Activated naive CD4-positive, alpha-beta T cell treated with anti-CD3 and anti-CD28 coated beads, Interleukin-2, amount 10 ng/mL, durations not matched to agents 7 days and 5 days (primary cell): ENCODE data around the gene KDM5B.
"Not testable (repeated sequence)": the region's sequence is repeated elsewhere in the genome, so short reads cannot be mapped to it uniquely, and the experiment has no call there.

Experiments
- CTCF ChIA-PET: fragments of 350-600 bp; sonication (Branson Sonifier 250); formaldehyde crosslinking; loops from one replicate; lab custom pipeline; 2021; ENCODE audit warnings: antibody characterized with exemption; lab: Charles Lee
- DNase-seq: peaks from one replicate; pipeline ENCODE4 v3.0.0-alpha.2; 2020
- H3K27ac Mint-ChIP-seq: one replicate; pipeline ENCODE4 v1.8.0; 2021; ENCODE audit warnings: mild to moderate bottlenecking, moderate library complexity, mixed read lengths
- H3K27me3 Mint-ChIP-seq: one replicate; pipeline ENCODE4 v1.8.0; 2021; ENCODE audit warnings: mild to moderate bottlenecking, mixed read lengths
- H3K36me3 Mint-ChIP-seq: one replicate; pipeline ENCODE4 v1.8.0; 2021; ENCODE audit warnings: mixed read lengths
- H3K4me1 Mint-ChIP-seq: one replicate; pipeline ENCODE4 v1.8.0; 2021; ENCODE audit warnings: mixed read lengths
- H3K4me3 Mint-ChIP-seq: one replicate; pipeline ENCODE4 v1.8.0; 2021; ENCODE audit warnings: mild to moderate bottlenecking, moderate library complexity, mixed read lengths
- H3K9me3 Mint-ChIP-seq: one replicate; pipeline ENCODE4 v1.8.0; 2021; ENCODE audit warnings: mixed read lengths

KDM5B gene

GRCh38 chr1:202809597-202810159 lies 1.5 kb upstream of the KDM5B start:
- H3K4me3 Mint-ChIP-seq: peak overlapping the region; percentile 80

GRCh38 chr1:202807451-202807925 lies 733 bp downstream of the KDM5B start:
- DNase-seq: no peak
- CTCF ChIA-PET: no interaction called here
- peak overlapping the region; percentile 72 for H3K4me3 Mint-ChIP-seq
- no peaks in the 10 kb centered on the region for H3K9me3 Mint-ChIP-seq
- peaks cover 2% of the 10 kb centered on the region for H3K36me3 Mint-ChIP-seq
- H3K27me3 Mint-ChIP-seq: peaks cover 25% of the 10 kb centered on the region
- H3K4me1 Mint-ChIP-seq: peaks cover 68% of the 10 kb centered on the region
- peak overlapping the region; percentile 77 for H3K27ac Mint-ChIP-seq

More at GRCh38 chr1:202809597-202810159, 1.5 kb upstream of the KDM5B start:
- no peaks in the 10 kb centered on the region for H3K36me3 Mint-ChIP-seq
- DNase-seq: no peak
- CTCF ChIA-PET: interaction anchor here (0.8 kb wide), 1 partner anchor 158 kb away, joined by 3 read pairs; no protein-coding TSS in a partner anchor
- H3K27ac Mint-ChIP-seq: no peak overlapping the region
- H3K27me3 Mint-ChIP-seq: peaks cover 41% of the 10 kb centered on the region
- no peaks in the 10 kb centered on the region for H3K9me3 Mint-ChIP-seq
- peaks cover 51% of the 10 kb centered on the region for H3K4me1 Mint-ChIP-seq

GRCh38 chr1:202806845-202807450 lies 1.3 kb downstream of the KDM5B start:
- DNase-seq: peak; percentile 55
- Mint-ChIP-seq H3K4me3 (peak overlapping the region; percentile 72), H3K27ac (peak overlapping the region; percentile 88), H3K4me1 (peaks cover 65% of the 10 kb centered on the region), H3K27me3 (peaks cover 19% of the 10 kb centered on the region), H3K36me3 (peaks cover 2% of the 10 kb centered on the region), H3K9me3 (no peaks in the 10 kb centered on the region)
- CTCF ChIA-PET: no interaction called here

GRCh38 chr1:202805886-202806844 lies 2.1 kb downstream of the KDM5B start:
- peak overlapping the region; percentile 72 for H3K4me3 Mint-ChIP-seq
- CTCF ChIA-PET: interaction anchor here (1.1 kb wide), 2 partner anchors 25 to 46 kb away, joined by 3 read pairs; no protein-coding TSS in a partner anchor
- peaks cover 2% of the 10 kb centered on the region for H3K36me3 Mint-ChIP-seq
- no peak for DNase-seq
- H3K9me3 Mint-ChIP-seq: no peaks in the 10 kb centered on the region
- peaks cover 14% of the 10 kb centered on the region for H3K27me3 Mint-ChIP-seq
- peak overlapping the region; percentile 88 for H3K27ac Mint-ChIP-seq
- H3K4me1 Mint-ChIP-seq: peaks cover 61% of the 10 kb centered on the region

- Mint-ChIP-seq H3K36me3 (peaks cover 9% of the 10 kb centered on the region), H3K27ac (no peak overlapping the region), H3K4me1 (peaks cover 50% of the 10 kb centered on the region), H3K27me3 (no peaks in the 10 kb centered on the region), H3K4me3 (no peak overlapping the region), H3K9me3 (no peaks in the 10 kb centered on the region)
- CTCF ChIA-PET: interaction anchor here (0.6 to 1.1 kb wide), 3 partner anchors 29 to 403 kb away, joined by 3 read pairs; partner anchors contain the start of gene RABIF
- no peak for DNase-seq
These were observed 4.1 kb downstream of the KDM5B start for GRCh38 chr1:202804126-202804525.

- CTCF ChIA-PET: interaction anchor here (0.7 to 1.1 kb wide), 3 partner anchors 10 to 33 kb away, joined by 3 read pairs; no protein-coding TSS in a partner anchor
- Mint-ChIP-seq H3K9me3 (no peaks in the 10 kb centered on the region), H3K27me3 (no peaks in the 10 kb centered on the region), H3K27ac (no peak overlapping the region), H3K4me1 (peaks cover 50% of the 10 kb centered on the region), H3K36me3 (peaks cover 9% of the 10 kb centered on the region), H3K4me3 (no peak overlapping the region)
- no peak for DNase-seq
These were observed 5.0 kb downstream of the KDM5B start for GRCh38 chr1:202802998-202803932.

GRCh38 chr1:202802034-202802433 lies 6.2 kb downstream of the KDM5B start:
- H3K4me1 Mint-ChIP-seq: peaks cover 56% of the 10 kb centered on the region
- no peak overlapping the region for H3K4me3 Mint-ChIP-seq
- peaks cover 9% of the 10 kb centered on the region for H3K36me3 Mint-ChIP-seq
- no peak overlapping the region for H3K27ac Mint-ChIP-seq
- no peaks in the 10 kb centered on the region for H3K9me3 Mint-ChIP-seq
- CTCF ChIA-PET: interaction anchor here (1.0 kb wide), 1 partner anchor 9 kb away, joined by 3 read pairs; no protein-coding TSS in a partner anchor
- no peak for DNase-seq
- H3K27me3 Mint-ChIP-seq: no peaks in the 10 kb centered on the region

- CTCF ChIA-PET: no interaction called here
- H3K4me1 Mint-ChIP-seq: peaks cover 51% of the 10 kb centered on the region
These were observed 7.0 kb downstream of the KDM5B start for GRCh38 chr1:202801175-202801574.

GRCh38 chr1:202800742-202801141 lies 7.5 kb downstream of the KDM5B start:
- no peak overlapping the region for H3K4me3 Mint-ChIP-seq
- no peaks in the 10 kb centered on the region for H3K27me3 Mint-ChIP-seq
- peaks cover 47% of the 10 kb centered on the region for H3K4me1 Mint-ChIP-seq

More at GRCh38 chr1:202801175-202801574, 7.0 kb downstream of the KDM5B start:
- H3K36me3 Mint-ChIP-seq: peaks cover 9% of the 10 kb centered on the region
- no peaks in the 10 kb centered on the region for H3K9me3 Mint-ChIP-seq
- no peak overlapping the region for H3K27ac Mint-ChIP-seq
- no peaks in the 10 kb centered on the region for H3K27me3 Mint-ChIP-seq
- DNase-seq: no peak
- H3K4me3 Mint-ChIP-seq: no peak overlapping the region

GRCh38 chr1:202798792-202799331 lies 9.4 kb downstream of the KDM5B start:
- H3K9me3 Mint-ChIP-seq: no peaks in the 10 kb centered on the region
- H3K36me3 Mint-ChIP-seq: peaks cover 9% of the 10 kb centered on the region
- no peaks in the 10 kb centered on the region for H3K27me3 Mint-ChIP-seq
- DNase-seq: no peak
- CTCF ChIA-PET: interaction anchor here (1.2 kb wide), 1 partner anchor 64 kb away, joined by 3 read pairs; no protein-coding TSS in a partner anchor
- H3K4me1 Mint-ChIP-seq: peaks cover 31% of the 10 kb centered on the region
- H3K27ac Mint-ChIP-seq: no peak overlapping the region
- no peak overlapping the region for H3K4me3 Mint-ChIP-seq

More at GRCh38 chr1:202800742-202801141, 7.5 kb downstream of the KDM5B start:
- CTCF ChIA-PET: no interaction called here
- DNase-seq: no peak
- no peaks in the 10 kb centered on the region for H3K9me3 Mint-ChIP-seq
- H3K27ac Mint-ChIP-seq: no peak overlapping the region
- H3K36me3 Mint-ChIP-seq: peaks cover 9% of the 10 kb centered on the region

- Mint-ChIP-seq H3K4me3 (no peak overlapping the region), H3K36me3 (peaks cover 9% of the 10 kb centered on the region), H3K4me1 (peaks cover 27% of the 10 kb centered on the region), H3K9me3 (no peaks in the 10 kb centered on the region), H3K27ac (no peak overlapping the region), H3K27me3 (no peaks in the 10 kb centered on the region)
- no peak for DNase-seq
- CTCF ChIA-PET: interaction anchor here (1.2 kb wide), 1 partner anchor 64 kb away, joined by 3 read pairs; no protein-coding TSS in a partner anchor
These were observed 10.0 kb downstream of the KDM5B start for GRCh38 chr1:202798260-202798659.

- H3K9me3 Mint-ChIP-seq: no peaks in the 10 kb centered on the region
- peaks cover 8% of the 10 kb centered on the region for H3K36me3 Mint-ChIP-seq
- H3K27me3 Mint-ChIP-seq: no peaks in the 10 kb centered on the region
- no peak overlapping the region for H3K4me3 Mint-ChIP-seq
- H3K27ac Mint-ChIP-seq: no peak overlapping the region
- DNase-seq: no peak
- CTCF ChIA-PET: no interaction called here
- peaks cover 17% of the 10 kb centered on the region for H3K4me1 Mint-ChIP-seq
These were observed 11.6 kb downstream of the KDM5B start for GRCh38 chr1:202796670-202797069.

- H3K36me3 Mint-ChIP-seq, CTCF ChIA-PET, H3K27me3 Mint-ChIP-seq, DNase-seq, H3K27ac Mint-ChIP-seq, H3K9me3 Mint-ChIP-seq, H3K4me3 Mint-ChIP-seq: not testable (repeated sequence)
- H3K4me1 Mint-ChIP-seq: peaks cover 15% of the 10 kb centered on the region
These were observed 13.3 kb downstream of the KDM5B start for GRCh38 chr1:202794931-202795330.
